ENCODE measurements around the gene FNDC11.

The FNDC11 gene

GRCh38 chr20:63536241-63536977 lies 17.6 kb upstream of the FNDC11 start:
- TF ChIP-seq CTCF (conservative IDR thresholded peaks at IDR 0.05; ENCODE audit: control insufficient read depth, insufficient read depth, low read depth, low read length): no peak
- peak; percentile 57 for DNase-seq (ENCODE audit: low read depth)
- H3K4me3 ChIP-seq (ENCODE audit: control insufficient read depth, low read depth, low read length): no peak overlapping the region

- DNase-seq (ENCODE audit: low read depth): no peak
- TF ChIP-seq CTCF (conservative IDR thresholded peaks at IDR 0.05; ENCODE audit: control insufficient read depth, insufficient read depth, low read depth, low read length): no peak
- H3K4me3 ChIP-seq (ENCODE audit: control insufficient read depth, low read depth, low read length): peak within 1 kb of the TSS; percentile 22
These were observed 16.9 kb upstream of the FNDC11 start, which contains the start of gene PTK6 for GRCh38 chr20:63536997-63537524. Gene PTK6, minus strand, starts transcription at chr20:63537376. Its CDS starts 62 bp downstream, at chr20:63537314.

GRCh38 chr20:63537525-63538203 lies 16.3 kb upstream of the FNDC11 start:
- peak; percentile 84 for TF ChIP-seq CTCF (conservative IDR thresholded peaks at IDR 0.05; ENCODE audit: control insufficient read depth, insufficient read depth, low read depth, low read length)
- H3K4me3 ChIP-seq (ENCODE audit: control insufficient read depth, low read depth, low read length): peak overlapping the region; percentile 22
- peak; percentile 88 for DNase-seq (ENCODE audit: low read depth)

GRCh38 chr20:63538204-63539091 lies 15.5 kb upstream of the FNDC11 start:
- peak; percentile 11 for TF ChIP-seq CTCF (conservative IDR thresholded peaks at IDR 0.05; ENCODE audit: control insufficient read depth, insufficient read depth, low read depth, low read length)
- peak; percentile 46 for DNase-seq (ENCODE audit: low read depth)
- H3K4me3 ChIP-seq (ENCODE audit: control insufficient read depth, low read depth, low read length): peak overlapping the region; percentile 22

- DNase-seq (ENCODE audit: low read depth): no peak
- TF ChIP-seq CTCF (conservative IDR thresholded peaks at IDR 0.05; ENCODE audit: control insufficient read depth, insufficient read depth, low read depth, low read length): no peak
- H3K4me3 ChIP-seq (ENCODE audit: control insufficient read depth, low read depth, low read length): no peak overlapping the region
These were observed 14.9 kb upstream of the FNDC11 start for GRCh38 chr20:63539092-63539430.

All from fibroblast of mammary gland (primary cell).